Mucosa of stomach (tissue), 1 donor: Measurements from ENCODE around the gene PCSK4.

Source experiments
- H3K27me3 ChIP-seq: one replicate; pipeline ENCODE4 v1.7.0; 2013; ENCODE audit warnings: mild to moderate bottlenecking, low read length; ENCODE audit not compliant: control insufficient read depth, insufficient read depth
- H3K36me3 ChIP-seq: one replicate; pipeline ENCODE4 v1.7.0; 2013; ENCODE audit warnings: low read length; ENCODE audit not compliant: control insufficient read depth, insufficient read depth
- H3K4me1 ChIP-seq: one replicate; pipeline ENCODE4 v1.7.0; 2013; ENCODE audit warnings: mild to moderate bottlenecking, low read length; ENCODE audit not compliant: control insufficient read depth, insufficient read depth
- H3K4me3 ChIP-seq: one replicate; pipeline ENCODE4 v1.7.0; 2013; ENCODE audit warnings: low read length
- H3K9ac ChIP-seq: one replicate; pipeline ENCODE4 v1.7.0; 2013; ENCODE audit warnings: mild to moderate bottlenecking, low read length, moderate library complexity
- H3K9me3 ChIP-seq: one replicate; pipeline ENCODE4 v1.7.0; 2013; ENCODE audit warnings: mild to moderate bottlenecking, low read length, moderate library complexity; ENCODE audit not compliant: control insufficient read depth
- donor health status: Pancreatic carcinoma.

The PCSK4 gene

GRCh38 chr19:1457031-1457739 is 33.0 kb downstream of the PCSK4 start:
- H3K27me3 ChIP-seq = peaks cover 62% of the 10 kb centered on the region
- peaks cover 32% of the 10 kb centered on the region for H3K4me1 ChIP-seq
- no peaks in the 10 kb centered on the region for H3K36me3 ChIP-seq
- H3K9me3 ChIP-seq = no peaks in the 10 kb centered on the region
- H3K4me3 ChIP-seq = no peak overlapping the region
- no peak overlapping the region for H3K9ac ChIP-seq

GRCh38 chr19:1456121-1456900 is 33.8 kb downstream of the PCSK4 start:
- Histone ChIP-seq H3K9me3 (no peaks in the 10 kb centered on the region), H3K4me1 (peaks cover 32% of the 10 kb centered on the region), H3K4me3 (no peak overlapping the region), H3K27me3 (peaks cover 71% of the 10 kb centered on the region), H3K36me3 (no peaks in the 10 kb centered on the region), H3K9ac (no peak overlapping the region)

GRCh38 chr19:1455336-1456120 is 34.6 kb downstream of the PCSK4 start:
- no peaks in the 10 kb centered on the region for H3K9me3 ChIP-seq
- no peak overlapping the region for H3K4me3 ChIP-seq
- peaks cover 32% of the 10 kb centered on the region for H3K4me1 ChIP-seq
- H3K27me3 ChIP-seq = peaks cover 79% of the 10 kb centered on the region
- H3K36me3 ChIP-seq = no peaks in the 10 kb centered on the region
- no peak overlapping the region for H3K9ac ChIP-seq

GRCh38 chr19:1455002-1455335 is 35.2 kb downstream of the PCSK4 start:
- peaks cover 32% of the 10 kb centered on the region for H3K4me1 ChIP-seq
- peaks cover 85% of the 10 kb centered on the region for H3K27me3 ChIP-seq
- H3K4me3 ChIP-seq = no peak overlapping the region
- H3K9ac ChIP-seq = no peak overlapping the region
- no peaks in the 10 kb centered on the region for H3K36me3 ChIP-seq
- H3K9me3 ChIP-seq = no peaks in the 10 kb centered on the region

GRCh38 chr19:1453525-1454364 is 36.4 kb downstream of the PCSK4 start:
- peaks cover 94% of the 10 kb centered on the region for H3K27me3 ChIP-seq
- no peaks in the 10 kb centered on the region for H3K36me3 ChIP-seq
- H3K9me3 ChIP-seq = no peaks in the 10 kb centered on the region
- H3K4me1 ChIP-seq = peaks cover 32% of the 10 kb centered on the region
- no peak overlapping the region for H3K9ac ChIP-seq
- no peak overlapping the region for H3K4me3 ChIP-seq

- Histone ChIP-seq H3K9ac (no peak overlapping the region), H3K27me3 (peaks cover 91% of the 10 kb centered on the region), H3K4me3 (no peak overlapping the region)
These were observed 37.2 kb downstream of the PCSK4 start for GRCh38 chr19:1452802-1453524.

GRCh38 chr19:1451916-1452801 is 38.0 kb downstream of the PCSK4 start:
- Histone ChIP-seq H3K9ac (no peak overlapping the region), H3K9me3 (no peaks in the 10 kb centered on the region), H3K4me1 (peaks cover 29% of the 10 kb centered on the region), H3K4me3 (no peak overlapping the region), H3K36me3 (no peaks in the 10 kb centered on the region), H3K27me3 (peaks cover 91% of the 10 kb centered on the region)

More at GRCh38 chr19:1452802-1453524, 37.2 kb downstream of the PCSK4 start:
- peaks cover 32% of the 10 kb centered on the region for H3K4me1 ChIP-seq
- no peaks in the 10 kb centered on the region for H3K36me3 ChIP-seq
- no peaks in the 10 kb centered on the region for H3K9me3 ChIP-seq

GRCh38 chr19:1450735-1451731 is 39.1 kb downstream of the PCSK4 start:
- Histone ChIP-seq H3K4me3 (no peak overlapping the region), H3K9ac (no peak overlapping the region), H3K4me1 (peaks cover 18% of the 10 kb centered on the region), H3K27me3 (peaks cover 91% of the 10 kb centered on the region), H3K36me3 (no peaks in the 10 kb centered on the region), H3K9me3 (no peaks in the 10 kb centered on the region)

- Histone ChIP-seq H3K4me3 (no peak within 1 kb of the TSS), H3K9me3 (no peaks in the 10 kb centered on the region), H3K9ac (no peak within 1 kb of the TSS), H3K27me3 (peaks cover 85% of the 10 kb centered on the region), H3K4me1 (peaks cover 13% of the 10 kb centered on the region), H3K36me3 (no peaks in the 10 kb centered on the region)
These were observed 40.4 kb downstream of the PCSK4 start, which contains the start of gene APC2 for GRCh38 chr19:1449467-1450442. APC2 (plus strand) TSS chr19:1450121; CDS start chr19:1453002, 2,881 bp downstream.
